Large intestine (tissue), 3 donors: ENCODE measurements around the gene LMX1A. TPM values are rescaled to one million over a fixed set of nuclear protein-coding genes. Genes with fewer than 3 reads are reported as not detected.

Source experiments
- DNase-seq, 2 donors: peaks; one replicate each; pipeline versions ENCODE4 v3.0.0 to v3.0.0-alpha.2; 2013
- H3K27ac ChIP-seq: one replicate; pipeline ENCODE4 v1.5.1; 2013; ENCODE audit warnings: low read length
- H3K27me3 ChIP-seq: 2 replicates; pipeline ENCODE4 v1.6.1; 2013; ENCODE audit warnings: low read length; ENCODE audit not compliant: control insufficient read depth, insufficient read depth
- H3K36me3 ChIP-seq: 2 replicates; pipeline ENCODE4 v1.6.1; 2013; ENCODE audit warnings: low read length; ENCODE audit not compliant: control insufficient read depth, insufficient read depth
- H3K4me1 ChIP-seq: one replicate; pipeline ENCODE4 v1.6.1; 2013; ENCODE audit warnings: low read length; ENCODE audit not compliant: control insufficient read depth, insufficient read depth
- H3K4me3 ChIP-seq: one replicate; pipeline ENCODE4 v1.5.1; 2013; ENCODE audit warnings: low read length
- H3K9me3 ChIP-seq: one replicate; pipeline ENCODE4 v1.6.1; 2013; ENCODE audit warnings: mild to moderate bottlenecking, low read depth, low read length, moderate library complexity; ENCODE audit not compliant: control insufficient read depth
- WGBS: methylation state at CpG from one replicate; pipeline ENCODE4 v1.1.5; 2013; ENCODE audit warnings: low lambda C conversion rate; ENCODE audit not compliant: insufficient coverage; 5-methylcytosine and 5-hydroxymethylcytosine counted together
- polyA plus RNA-seq: library from polyadenylated mRNA; unstranded; fragments of 120-200 nt; gene quantifications from one replicate; pipeline ENCODE4 v1.2.1, GENCODE V29; 2013

The LMX1A gene
- polyA plus RNA-seq, 1 donor, result 1.3 TPM

GRCh38 chr1:165276314-165276713 lies 80.2 kb downstream of the LMX1A start:
- H3K27me3 ChIP-seq, result peaks cover 29% of the 10 kb centered on the region
- H3K36me3 ChIP-seq, result no peaks in the 10 kb centered on the region
- no peaks in the 10 kb centered on the region for H3K4me1 ChIP-seq
- no peak for DNase-seq
- H3K9me3 ChIP-seq, result no peaks in the 10 kb centered on the region
- no peak overlapping the region for H3K4me3 ChIP-seq
- WGBS, result 67% methylated on average over 1 of the region's 2 CpGs
- H3K27ac ChIP-seq, result no peak overlapping the region

- Histone ChIP-seq H3K4me3 (no peak overlapping the region), H3K27ac (no peak overlapping the region), H3K27me3 (no peaks in the 10 kb centered on the region), H3K36me3 (no peaks in the 10 kb centered on the region), H3K4me1 (no peaks in the 10 kb centered on the region), H3K9me3 (no peaks in the 10 kb centered on the region)
- DNase-seq, result no peak
- WGBS, result no CpG with 5 or more reads among the region's 3 CpGs
Observed at GRCh38 chr1:165265196-165265838, 91.2 kb downstream of the LMX1A start.

GRCh38 chr1:165259706-165260428 lies 96.6 kb downstream of the LMX1A start:
- no peaks in the 10 kb centered on the region for H3K36me3 ChIP-seq
- H3K4me1 ChIP-seq, result no peaks in the 10 kb centered on the region
- no peak overlapping the region for H3K4me3 ChIP-seq
- H3K27ac ChIP-seq, result no peak overlapping the region
- DNase-seq, result no peak
- no peaks in the 10 kb centered on the region for H3K27me3 ChIP-seq
- H3K9me3 ChIP-seq, result no peaks in the 10 kb centered on the region
- WGBS, result 100% methylated on average over 1 of the region's 3 CpGs

GRCh38 chr1:165259236-165259635 lies 97.3 kb downstream of the LMX1A start:
- WGBS, result 80% methylated on average over 1 of the region's 2 CpGs
- Histone ChIP-seq H3K27me3 (no peaks in the 10 kb centered on the region), H3K36me3 (no peaks in the 10 kb centered on the region), H3K9me3 (no peaks in the 10 kb centered on the region), H3K27ac (no peak overlapping the region), H3K4me3 (no peak overlapping the region), H3K4me1 (no peaks in the 10 kb centered on the region)
- DNase-seq, result no peak

- H3K36me3 ChIP-seq, result no peaks in the 10 kb centered on the region
- no peaks in the 10 kb centered on the region for H3K9me3 ChIP-seq
- H3K4me1 ChIP-seq, result no peaks in the 10 kb centered on the region
- no peaks in the 10 kb centered on the region for H3K27me3 ChIP-seq
- H3K4me3 ChIP-seq, result no peak overlapping the region
- WGBS, result no CpG with 5 or more reads among the region's 3 CpGs
- DNase-seq, result peak; percentile 50 to 55
- H3K27ac ChIP-seq, result no peak overlapping the region
Observed at GRCh38 chr1:165257969-165258459, 98.5 kb downstream of the LMX1A start.

GRCh38 chr1:165254896-165255625 lies 101.5 kb downstream of the LMX1A start:
- no peaks in the 10 kb centered on the region for H3K9me3 ChIP-seq
- no peak overlapping the region for H3K27ac ChIP-seq
- 100% methylated on average over 1 of the region's 3 CpGs for WGBS
- no peak for DNase-seq
- no peaks in the 10 kb centered on the region for H3K27me3 ChIP-seq
- H3K4me1 ChIP-seq, result no peaks in the 10 kb centered on the region
- no peak overlapping the region for H3K4me3 ChIP-seq
- no peaks in the 10 kb centered on the region for H3K36me3 ChIP-seq

- Histone ChIP-seq H3K4me3 (no peak overlapping the region), H3K27me3 (no peaks in the 10 kb centered on the region), H3K36me3 (no peaks in the 10 kb centered on the region), H3K9me3 (no peaks in the 10 kb centered on the region), H3K4me1 (no peaks in the 10 kb centered on the region), H3K27ac (no peak overlapping the region)
- DNase-seq, result no peak
- WGBS, result no CpG with 5 or more reads among the region's 4 CpGs
Observed at GRCh38 chr1:165254376-165254775, 102.1 kb downstream of the LMX1A start.

GRCh38 chr1:165253818-165254254 lies 102.7 kb downstream of the LMX1A start:
- no peaks in the 10 kb centered on the region for H3K9me3 ChIP-seq
- no peaks in the 10 kb centered on the region for H3K27me3 ChIP-seq
- H3K27ac ChIP-seq, result no peak overlapping the region
- no peaks in the 10 kb centered on the region for H3K4me1 ChIP-seq
- no peak for DNase-seq
- H3K4me3 ChIP-seq, result no peak overlapping the region
- H3K36me3 ChIP-seq, result no peaks in the 10 kb centered on the region
- WGBS, result 83% methylated on average over 1 of the region's 2 CpGs

GRCh38 chr1:165248969-165249571 lies 107.4 kb downstream of the LMX1A start:
- no peaks in the 10 kb centered on the region for H3K27me3 ChIP-seq
- H3K4me1 ChIP-seq, result no peaks in the 10 kb centered on the region
- no peak overlapping the region for H3K27ac ChIP-seq
- no peaks in the 10 kb centered on the region for H3K36me3 ChIP-seq
- no peak for DNase-seq
- no CpG with 5 or more reads among the region's 5 CpGs for WGBS
- H3K4me3 ChIP-seq, result no peak overlapping the region
- no peaks in the 10 kb centered on the region for H3K9me3 ChIP-seq

GRCh38 chr1:165241952-165242351 lies 114.6 kb downstream of the LMX1A start:
- peaks cover 15% of the 10 kb centered on the region for H3K27me3 ChIP-seq
- no peaks in the 10 kb centered on the region for H3K4me1 ChIP-seq
- H3K9me3 ChIP-seq, result no peaks in the 10 kb centered on the region
- no peak for DNase-seq
- no peak overlapping the region for H3K4me3 ChIP-seq
- WGBS, result 100% methylated on average over 1 of the region's 4 CpGs
- no peaks in the 10 kb centered on the region for H3K36me3 ChIP-seq
- no peak overlapping the region for H3K27ac ChIP-seq
